Measurements from ENCODE around the gene RNASE8. TPM values are rescaled to one million over a fixed set of nuclear protein-coding genes. Genes with fewer than 3 reads are reported as not detected.

Gene RNASE8
- total RNA-seq, 1 donor from 2014 or later = not detected

- no peaks in the 10 kb centered on the region for H3K27me3 Mint-ChIP-seq (ENCODE audit: unreplicated experiment)
- no peak for DNase-seq (ENCODE audit: extremely low spot score, unreplicated experiment)
- peak overlapping the region; percentile 83 for H3K27ac Mint-ChIP-seq (ENCODE audit: unreplicated experiment)
- H3K4me1 Mint-ChIP-seq (ENCODE audit: unreplicated experiment) = peaks cover 40% of the 10 kb centered on the region
- TF ChIP-seq, protein P1, sequence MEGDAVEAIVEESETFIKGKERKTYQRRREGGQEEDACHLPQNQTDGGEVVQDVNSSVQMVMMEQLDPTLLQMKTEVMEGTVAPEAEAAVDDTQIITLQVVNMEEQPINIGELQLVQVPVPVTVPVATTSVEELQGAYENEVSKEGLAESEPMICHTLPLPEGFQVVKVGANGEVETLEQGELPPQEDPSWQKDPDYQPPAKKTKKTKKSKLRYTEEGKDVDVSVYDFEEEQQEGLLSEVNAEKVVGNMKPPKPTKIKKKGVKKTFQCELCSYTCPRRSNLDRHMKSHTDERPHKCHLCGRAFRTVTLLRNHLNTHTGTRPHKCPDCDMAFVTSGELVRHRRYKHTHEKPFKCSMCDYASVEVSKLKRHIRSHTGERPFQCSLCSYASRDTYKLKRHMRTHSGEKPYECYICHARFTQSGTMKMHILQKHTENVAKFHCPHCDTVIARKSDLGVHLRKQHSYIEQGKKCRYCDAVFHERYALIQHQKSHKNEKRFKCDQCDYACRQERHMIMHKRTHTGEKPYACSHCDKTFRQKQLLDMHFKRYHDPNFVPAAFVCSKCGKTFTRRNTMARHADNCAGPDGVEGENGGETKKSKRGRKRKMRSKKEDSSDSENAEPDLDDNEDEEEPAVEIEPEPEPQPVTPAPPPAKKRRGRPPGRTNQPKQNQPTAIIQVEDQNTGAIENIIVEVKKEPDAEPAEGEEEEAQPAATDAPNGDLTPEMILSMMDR (IDR thresholded peaks at IDR 0.05) = no peak
- peak overlapping the region; percentile 72 for H3K4me3 Mint-ChIP-seq (ENCODE audit: unreplicated experiment)
- no peaks in the 10 kb centered on the region for H3K9me3 Mint-ChIP-seq (ENCODE audit: unreplicated experiment)
- peaks cover 2% of the 10 kb centered on the region for H3K36me3 Mint-ChIP-seq (ENCODE audit: unreplicated experiment)
These were observed 39.5 kb downstream of the RNASE8 start for GRCh38 chr14:21096978-21097635.

- no peak for DNase-seq (ENCODE audit: extremely low spot score, unreplicated experiment)
- Mint-ChIP-seq H3K4me3 (ENCODE audit: unreplicated experiment) (peak overlapping the region; percentile 72), H3K27ac (ENCODE audit: unreplicated experiment) (peak overlapping the region; percentile 83), H3K9me3 (ENCODE audit: unreplicated experiment) (no peaks in the 10 kb centered on the region), H3K36me3 (ENCODE audit: unreplicated experiment) (no peaks in the 10 kb centered on the region), H3K4me1 (ENCODE audit: unreplicated experiment) (peaks cover 42% of the 10 kb centered on the region), H3K27me3 (ENCODE audit: unreplicated experiment) (no peaks in the 10 kb centered on the region)
- TF ChIP-seq, protein P1 (IDR thresholded peaks at IDR 0.05) = no peak
These were observed 40.0 kb downstream of the RNASE8 start for GRCh38 chr14:21097636-21098075.

DNA sequence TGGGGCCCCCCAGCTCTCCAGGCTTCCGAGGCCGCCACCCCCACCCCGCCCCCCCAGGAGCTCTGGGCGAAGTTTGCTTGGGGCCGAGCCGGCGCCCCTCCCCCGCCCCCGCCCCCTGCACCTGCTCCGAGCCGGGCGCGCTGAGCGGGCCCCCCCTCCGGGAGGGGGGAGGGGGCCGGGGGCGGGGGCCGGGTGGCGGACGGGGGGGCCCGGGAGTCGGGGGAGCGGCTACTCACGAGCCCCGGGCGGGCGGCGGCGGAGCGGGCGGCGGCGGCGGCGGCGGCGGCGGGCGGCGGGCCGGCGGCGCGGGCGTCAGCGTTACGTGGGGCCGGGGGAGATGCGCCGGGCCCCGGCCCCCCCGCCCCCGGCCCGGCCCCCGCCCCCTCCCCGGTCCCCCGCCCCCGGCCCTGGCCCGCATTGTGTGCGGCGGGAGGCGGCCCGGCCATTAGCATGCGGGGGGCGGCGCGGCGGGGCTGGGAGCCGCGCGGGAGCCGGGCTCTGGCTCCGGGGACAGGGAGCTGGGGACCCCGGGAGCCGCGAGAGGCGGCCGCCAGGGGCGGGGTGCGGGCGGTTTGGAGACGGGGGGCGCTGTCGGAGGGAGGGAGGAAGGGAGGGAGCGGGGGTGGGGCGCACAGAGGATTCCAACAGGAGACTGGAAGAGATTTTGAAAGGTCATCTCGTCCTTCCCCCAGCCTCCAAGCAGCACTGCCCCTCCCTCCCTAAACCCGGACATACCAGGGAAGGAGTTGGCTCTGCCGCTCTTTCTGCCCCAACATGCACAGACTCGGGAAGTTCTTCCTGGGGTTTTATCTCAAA, 40.7 kb downstream of the RNASE8 start, which contains the start of gene ZNF219:
Gene ZNF219 (minus strand): TSS at position 580 of the 816 bp plus-strand sequence. CDS start 5,064 bp downstream, outside the sequence.
- no peaks in the 10 kb centered on the region for H3K36me3 Mint-ChIP-seq (ENCODE audit: unreplicated experiment)
- H3K9me3 Mint-ChIP-seq (ENCODE audit: unreplicated experiment) = no peaks in the 10 kb centered on the region
- peak within 1 kb of the TSS; percentile 76 for H3K4me3 Mint-ChIP-seq (ENCODE audit: unreplicated experiment)
- peaks cover 46% of the 10 kb centered on the region for H3K4me1 Mint-ChIP-seq (ENCODE audit: unreplicated experiment)
- TF ChIP-seq, protein P1 (IDR thresholded peaks at IDR 0.05) = peak; percentile 14
- peak within 1 kb of the TSS; percentile 83 for H3K27ac Mint-ChIP-seq (ENCODE audit: unreplicated experiment)
- H3K27me3 Mint-ChIP-seq (ENCODE audit: unreplicated experiment) = no peaks in the 10 kb centered on the region
- DNase-seq (ENCODE audit: extremely low spot score, unreplicated experiment) = no peak

GRCh38 chr14:21098892-21099595, 41.4 kb downstream of the RNASE8 start:
- peak overlapping the region; percentile 76 for H3K4me3 Mint-ChIP-seq (ENCODE audit: unreplicated experiment)
- DNase-seq (ENCODE audit: extremely low spot score, unreplicated experiment) = no peak
- H3K27ac Mint-ChIP-seq (ENCODE audit: unreplicated experiment) = peak overlapping the region; percentile 57
- no peaks in the 10 kb centered on the region for H3K27me3 Mint-ChIP-seq (ENCODE audit: unreplicated experiment)
- H3K4me1 Mint-ChIP-seq (ENCODE audit: unreplicated experiment) = peaks cover 43% of the 10 kb centered on the region
- no peaks in the 10 kb centered on the region for H3K36me3 Mint-ChIP-seq (ENCODE audit: unreplicated experiment)
- TF ChIP-seq, protein P1 (IDR thresholded peaks at IDR 0.05) = no peak
- no peaks in the 10 kb centered on the region for H3K9me3 Mint-ChIP-seq (ENCODE audit: unreplicated experiment)

Measured in osteocyte (in vitro differentiated cells).